ENCODE results near the gene PSG3.
"Not testable (repeated sequence)": the region's sequence is repeated elsewhere in the genome, so short reads cannot be mapped to it uniquely, and the experiment has no call there.

- TF ChIP-seq, protein P1, sequence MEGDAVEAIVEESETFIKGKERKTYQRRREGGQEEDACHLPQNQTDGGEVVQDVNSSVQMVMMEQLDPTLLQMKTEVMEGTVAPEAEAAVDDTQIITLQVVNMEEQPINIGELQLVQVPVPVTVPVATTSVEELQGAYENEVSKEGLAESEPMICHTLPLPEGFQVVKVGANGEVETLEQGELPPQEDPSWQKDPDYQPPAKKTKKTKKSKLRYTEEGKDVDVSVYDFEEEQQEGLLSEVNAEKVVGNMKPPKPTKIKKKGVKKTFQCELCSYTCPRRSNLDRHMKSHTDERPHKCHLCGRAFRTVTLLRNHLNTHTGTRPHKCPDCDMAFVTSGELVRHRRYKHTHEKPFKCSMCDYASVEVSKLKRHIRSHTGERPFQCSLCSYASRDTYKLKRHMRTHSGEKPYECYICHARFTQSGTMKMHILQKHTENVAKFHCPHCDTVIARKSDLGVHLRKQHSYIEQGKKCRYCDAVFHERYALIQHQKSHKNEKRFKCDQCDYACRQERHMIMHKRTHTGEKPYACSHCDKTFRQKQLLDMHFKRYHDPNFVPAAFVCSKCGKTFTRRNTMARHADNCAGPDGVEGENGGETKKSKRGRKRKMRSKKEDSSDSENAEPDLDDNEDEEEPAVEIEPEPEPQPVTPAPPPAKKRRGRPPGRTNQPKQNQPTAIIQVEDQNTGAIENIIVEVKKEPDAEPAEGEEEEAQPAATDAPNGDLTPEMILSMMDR (IDR thresholded peaks at IDR 0.05) = not testable (repeated sequence)
- not testable (repeated sequence) for TF ChIP-seq POLR2A (IDR thresholded peaks at IDR 0.05); POLR2AphosphoS5 (IDR thresholded peaks at IDR 0.05; ENCODE audit: insufficient read depth in 1 of 2, low read depth in 1 of 2)
Measured at GRCh38 chr19:42674549-42674948, 65.7 kb downstream of the PSG3 start.
